Measurements from ENCODE around the gene VSTM2L. TPM values are rescaled to one million over a fixed set of nuclear protein-coding genes. Genes with fewer than 3 reads are reported as not detected.
A peak's percentile ranks its signal among the peaks of the same experiment; 100 is the strongest.

VSTM2L gene
- total and polyA plus RNA-seq, 8 donors = 1.1 to 10.1 (median 2.8) TPM

GRCh38 chr20:37925265-37926165 is 22.6 kb downstream of the VSTM2L start:
- Histone ChIP-seq H3K27ac (no peak overlapping the region), H3K4me3 (no peak overlapping the region), H3K9me3 (no peaks in the 10 kb centered on the region), H3K4me1 (no peaks in the 10 kb centered on the region), H3K36me3 (no peaks in the 10 kb centered on the region), H3K27me3 (no peaks in the 10 kb centered on the region)
- no peak for FAIRE-seq
- intact Hi-C loops (cut with DNase I) = no loop called here
- peak in 1 of 6 donors; percentile 31 for DNase-seq
- TF ChIP-seq CTCF (IDR thresholded peaks at IDR 0.05) = no peak
- ATAC-seq = no peak
- 67 to 68% methylated on average over 19 of the region's 19 CpGs for WGBS, 2 donors

- Histone ChIP-seq H3K9me3 (no peaks in the 10 kb centered on the region), H3K4me3 (no peak overlapping the region), H3K27ac (no peak overlapping the region), H3K36me3 (no peaks in the 10 kb centered on the region), H3K27me3 (no peaks in the 10 kb centered on the region), H3K4me1 (no peaks in the 10 kb centered on the region)
- WGBS, 2 donors = 73 to 74% methylated on average over 4 of the region's 4 CpGs
- TF ChIP-seq CTCF (IDR thresholded peaks at IDR 0.05) = no peak
- FAIRE-seq (no peak), DNase-seq (no peak), ATAC-seq (no peak)
- intact Hi-C loops (cut with DNase I) = no loop called here
Measured at GRCh38 chr20:37926612-37927011, 23.7 kb downstream of the VSTM2L start.

GRCh38 chr20:37927410-37928095 is 24.6 kb downstream of the VSTM2L start:
- H3K27ac ChIP-seq = no peak overlapping the region
- H3K4me1 ChIP-seq = no peaks in the 10 kb centered on the region
- no peaks in the 10 kb centered on the region for H3K36me3 ChIP-seq
- DNase-seq (peak in 1 of 6 donors; percentile 32), ATAC-seq (no peak), FAIRE-seq (no peak)
- TF ChIP-seq CTCF (IDR thresholded peaks at IDR 0.05) = no peak
- no peaks in the 10 kb centered on the region for H3K27me3 ChIP-seq
- intact Hi-C loops (cut with DNase I) = no loop called here
- H3K4me3 ChIP-seq = no peak overlapping the region
- WGBS, 2 donors = 77 to 86% methylated on average over 15 to 18 of the region's 18 CpGs
- H3K9me3 ChIP-seq = no peaks in the 10 kb centered on the region

- intact Hi-C loops (cut with DNase I) = no loop called here
- no peaks in the 10 kb centered on the region for H3K36me3 ChIP-seq
- no peaks in the 10 kb centered on the region for H3K4me1 ChIP-seq
- H3K9me3 ChIP-seq = no peaks in the 10 kb centered on the region
- H3K27me3 ChIP-seq = no peaks in the 10 kb centered on the region
- WGBS, 2 donors = 52 to 63% methylated on average over 8 of the region's 8 CpGs
- no peak for TF ChIP-seq CTCF (IDR thresholded peaks at IDR 0.05)
- H3K27ac ChIP-seq = no peak overlapping the region
- DNase-seq (peak in 1 of 6 donors; percentile 9), ATAC-seq (no peak), FAIRE-seq (no peak)
- no peak overlapping the region for H3K4me3 ChIP-seq
Measured at GRCh38 chr20:37928996-37929682, 26.2 kb downstream of the VSTM2L start.
